Stimulated activated CD4-positive, alpha-beta T cell treated with anti-CD3 and anti-CD28 coated beads, Interleukin-2, amount 100 ng/mL, for 4 hours (primary cell): ENCODE results near the gene FAM98A.

ENCODE experiments used
- DNase-seq: peaks from one replicate; pipeline ENCODE4 v3.0.0-alpha.2; 2020; ENCODE audit warnings: low read depth

Gene FAM98A

DNA sequence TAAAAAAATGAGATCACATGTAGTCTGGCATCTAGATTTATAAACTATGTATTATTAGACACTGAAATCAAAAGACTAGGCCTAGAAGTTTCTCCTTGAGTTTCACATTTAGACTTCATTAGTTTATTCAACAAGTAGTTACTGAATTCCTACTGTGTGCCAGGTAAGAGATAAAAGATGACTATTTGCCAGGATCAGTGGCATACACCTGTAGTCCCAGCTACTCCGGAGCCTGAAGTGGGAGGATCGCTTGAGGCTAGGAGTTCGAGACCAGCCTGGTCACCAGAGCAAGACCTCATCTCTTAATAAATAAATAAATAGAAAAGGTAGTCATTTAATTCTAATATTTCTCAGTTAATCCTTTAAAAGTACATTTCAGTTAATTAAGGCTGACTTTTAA lies 2.1 kb downstream of the FAM98A start:
- DNase-seq, result no peak

GRCh38 chr2:33595385-33595784 lies 3.7 kb downstream of the FAM98A start:
- DNase-seq, result no peak

DNA sequence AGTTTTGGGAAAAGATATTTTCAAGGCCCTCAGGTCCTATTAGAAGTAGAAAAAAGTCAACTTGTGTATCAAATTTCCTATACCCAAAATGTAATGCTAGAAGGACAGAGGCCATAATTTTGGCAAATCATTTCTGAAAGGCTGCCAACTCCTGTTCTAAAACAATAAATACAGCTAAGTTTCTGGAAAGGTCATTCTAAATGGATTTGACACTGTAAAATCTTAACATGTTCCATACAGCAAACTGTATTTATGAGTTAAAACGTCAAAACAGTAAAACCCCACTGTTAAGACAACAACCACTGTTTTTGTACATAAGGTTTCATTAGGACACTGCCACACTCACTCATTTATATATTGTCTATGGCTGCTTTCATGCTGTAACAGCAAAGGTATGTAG lies 9.7 kb downstream of the FAM98A start:
- DNase-seq, result no peak

DNA sequence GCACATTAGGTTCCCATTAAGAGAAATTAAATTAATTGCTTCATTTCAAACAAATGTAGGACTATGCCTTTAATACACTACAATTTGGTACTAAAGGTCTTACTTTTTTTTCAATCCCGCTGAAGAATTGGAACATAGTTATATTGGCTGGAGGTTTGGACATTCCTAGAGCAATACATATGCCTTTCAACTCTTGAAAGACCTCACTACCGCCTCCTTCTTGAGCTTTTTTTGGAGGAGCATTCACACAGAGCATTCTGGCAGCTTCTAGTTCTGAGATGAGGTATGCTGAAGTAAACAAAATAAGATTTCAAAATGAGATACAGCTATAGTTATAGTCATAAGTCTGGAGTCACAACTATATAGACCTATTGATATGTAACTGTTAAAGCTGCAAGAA lies 10.9 kb downstream of the FAM98A start:
- no peak for DNase-seq

- no peak for DNase-seq
Measured at GRCh38 chr2:33586766-33587165, 12.3 kb downstream of the FAM98A start.

GRCh38 chr2:33583194-33583938 lies 15.7 kb downstream of the FAM98A start:
- no peak for DNase-seq

DNA sequence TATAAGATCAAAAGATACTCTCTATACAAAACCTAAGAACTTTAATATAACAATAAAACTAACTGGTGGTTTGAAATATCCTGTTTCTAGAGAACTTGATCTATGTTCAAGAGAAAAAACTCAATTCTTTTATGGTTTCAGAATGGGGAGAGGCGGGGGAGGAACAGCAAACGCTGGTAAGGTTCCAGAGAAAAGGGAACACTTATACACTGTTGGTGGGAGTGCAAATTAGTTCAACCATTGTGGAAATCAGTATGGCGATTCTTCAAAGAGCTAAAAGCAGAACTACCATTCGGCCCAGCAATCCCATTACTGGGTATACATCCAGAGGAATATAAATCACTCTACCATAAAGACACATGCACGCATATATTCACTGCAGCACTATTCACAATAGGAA lies 17.2 kb downstream of the FAM98A start:
- DNase-seq, result no peak

GRCh38 chr2:33579227-33579626 lies 19.9 kb downstream of the FAM98A start:
- no peak for DNase-seq

DNA sequence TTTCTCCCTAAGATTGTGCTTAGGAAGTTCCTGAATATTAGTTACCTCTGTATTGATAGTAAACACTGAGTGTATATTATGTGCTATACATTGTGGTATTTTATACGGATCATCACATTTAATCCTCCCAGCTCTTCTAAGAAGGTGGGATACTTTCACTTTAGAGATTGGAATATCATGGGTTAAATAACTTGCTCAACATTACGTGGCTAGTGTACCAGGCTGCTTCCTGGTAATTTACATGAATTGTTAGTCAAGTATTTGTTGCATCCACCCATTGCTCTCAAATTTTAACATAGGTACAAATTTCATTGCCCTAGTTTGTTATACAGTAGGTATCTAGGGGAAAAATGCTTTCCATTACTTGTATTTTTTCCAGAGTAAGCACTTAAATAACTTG lies 21.4 kb downstream of the FAM98A start:
- no peak for DNase-seq

DNA sequence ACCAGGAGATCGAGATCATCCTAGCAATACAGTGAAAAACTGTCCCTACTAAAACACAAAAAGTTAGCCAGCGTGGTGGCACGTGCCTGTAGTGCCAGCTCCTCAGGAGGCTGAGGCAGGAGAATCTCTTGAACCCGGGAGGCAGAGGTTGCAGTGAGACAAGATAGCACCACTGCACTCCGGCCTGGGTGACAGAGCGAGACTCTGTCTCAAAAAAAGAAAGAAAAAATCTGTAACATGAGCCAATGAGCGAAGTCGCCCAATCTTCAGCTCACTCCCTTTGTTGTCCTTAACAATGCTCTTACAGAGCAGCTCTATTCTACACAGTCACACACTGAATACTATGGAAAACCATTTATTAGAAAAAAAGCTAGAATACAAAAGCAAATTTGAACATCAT lies 22.0 kb downstream of the FAM98A start:
- DNase-seq, result no peak

DNA sequence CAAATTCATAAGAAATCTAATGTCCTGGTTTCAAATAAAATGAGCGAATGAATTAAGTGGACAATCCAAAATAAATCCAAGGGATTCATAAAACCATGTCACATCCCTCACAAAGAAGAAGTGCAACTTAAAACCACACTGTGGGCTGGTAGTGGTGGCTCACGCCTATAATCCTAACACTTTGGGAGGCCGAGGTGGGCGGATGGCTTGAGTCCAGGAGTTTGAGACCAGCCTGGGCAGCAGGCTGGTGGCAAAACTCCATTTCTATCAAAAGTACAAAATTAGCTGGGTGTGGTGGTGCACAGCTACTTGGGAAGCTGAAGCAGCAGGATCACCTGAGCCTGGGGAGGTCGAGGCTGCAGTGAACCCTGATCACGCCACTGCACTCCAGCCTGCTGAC lies 25.4 kb downstream of the FAM98A start:
- DNase-seq, result no peak

- no peak for DNase-seq
Measured at GRCh38 chr2:33570681-33571080, 28.4 kb downstream of the FAM98A start.

- DNase-seq, result no peak
Measured at GRCh38 chr2:33561872-33562271, 37.2 kb downstream of the FAM98A start.

- no peak for DNase-seq
Measured at GRCh38 chr2:33560017-33560416, 39.1 kb downstream of the FAM98A start.

DNA sequence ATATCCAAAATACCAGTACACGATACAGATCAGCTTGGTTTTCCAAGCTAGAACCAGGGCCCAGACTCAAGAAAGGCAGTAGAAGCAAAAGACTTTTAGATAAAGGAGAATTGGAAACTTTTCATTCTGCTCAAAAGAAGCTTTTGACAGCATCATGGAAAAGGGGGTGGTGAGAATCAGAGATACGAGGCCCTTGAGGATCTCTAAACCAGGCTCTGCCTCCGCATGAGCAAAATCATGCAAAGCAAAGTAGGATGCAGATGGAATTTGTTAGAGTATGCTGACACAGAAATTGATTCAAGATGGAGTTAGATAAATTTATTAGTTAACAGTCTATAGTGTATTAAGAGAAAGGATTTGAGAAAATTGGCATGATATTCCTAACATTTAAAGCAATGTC lies 39.8 kb downstream of the FAM98A start:
- DNase-seq, result no peak

- no peak for DNase-seq
Measured at GRCh38 chr2:33555681-33556080, 43.4 kb downstream of the FAM98A start.

GRCh38 chr2:33552758-33553461 lies 46.2 kb downstream of the FAM98A start:
- DNase-seq, result no peak

- no peak for DNase-seq
Measured at GRCh38 chr2:33550206-33550605, 48.9 kb downstream of the FAM98A start.

- DNase-seq, result no peak
Measured at GRCh38 chr2:33541243-33541642, 57.9 kb downstream of the FAM98A start.

- DNase-seq, result no peak
Measured at GRCh38 chr2:33535421-33535820, 63.7 kb downstream of the FAM98A start.
